Thymus (tissue), 2 donors: ENCODE results near the gene RNF34. TPM values are rescaled to one million over a fixed set of nuclear protein-coding genes. Genes with fewer than 3 reads are reported as not detected.

Experiments
- polyA plus RNA-seq: library from polyadenylated mRNA; stranded (reverse); fragments of 200-250 nt; gene quantifications from one replicate; pipeline ENCODE4 v1.2.3, GENCODE V29; 2013
- total RNA-seq: library from RNA; stranded (reverse); fragments of 120-200 nt; gene quantifications from one replicate; pipeline ENCODE4 v1.2.4, GENCODE V29; 2013
- donor health status: healthy.

The RNF34 gene
- total and polyA plus RNA-seq, 2 donors: 36.9 to 41.2 TPM

Other genes starting within 250 kb of the RNF34 start
- gene P2RX4, start 190.0 kb upstream of the RNF34 start, total RNA-seq: 14.4 TPM
- gene P2RX4, start 190.0 kb upstream of the RNF34 start, polyA plus RNA-seq: 15.2 TPM
- 11.2 TPM for gene CAMKK2, start 103.4 kb upstream of the RNF34 start, total RNA-seq
- gene CAMKK2, start 103.4 kb upstream of the RNF34 start, polyA plus RNA-seq: 14.0 TPM
- 119 TPM for gene ANAPC5, start 47.7 kb upstream of the RNF34 start, total RNA-seq
- 173 TPM for gene ANAPC5, start 47.7 kb upstream of the RNF34 start, polyA plus RNA-seq
- 26.4 TPM for gene KDM2B, start 180.9 kb downstream of the RNF34 start, total RNA-seq
- 25.9 TPM for gene KDM2B, start 180.9 kb downstream of the RNF34 start, polyA plus RNA-seq
- 6.4 TPM for gene ORAI1, start 226.4 kb downstream of the RNF34 start, total RNA-seq
- gene ORAI1, start 226.4 kb downstream of the RNF34 start, polyA plus RNA-seq: 12.8 TPM